HEK293 (cell line): ENCODE data around the gene CERS5.
"Not testable (repeated sequence)": the region's sequence is repeated elsewhere in the genome, so short reads cannot be mapped to it uniquely, and the experiment has no call there.

Source experiments
- CTCF ChIA-PET: fragments of 350-600 bp; formaldehyde crosslinking; extraction: SDS; loops from one replicate; lab custom pipeline; 2021; ENCODE audit warnings: antibody characterized with exemption; lab: Yijun Ruan, JAX
- POLR2A ChIA-PET: fragments of 300-600 bp; formaldehyde crosslinking; extraction: SDS; loops from one replicate; lab custom pipeline; 2020; ENCODE audit warnings: antibody characterized with exemption, inconsistent platforms; lab: Yijun Ruan, JAX
- H3K27ac ChIP-seq: fragments of 200-500 bp; sonication (Bioruptor generic); 2 replicates; pipeline ENCODE4 v1.5.1; 2014; ENCODE audit warnings: low read depth, low read length, control low read depth, inconsistent platforms; ENCODE audit errors: extremely low read depth
- H3K36me3 ChIP-seq, 2 experiments: fragments of 200-500 bp in 1 of 2; sonication (Bioruptor generic) in 1 of 2; 1 replicate in 1 of 2; 2 replicates in 1 of 2; pipeline ENCODE4 v1.5.1; 2014 to 2017; ENCODE audit warnings: inconsistent platforms in 2 of 2, low read length in 2 of 2; ENCODE audit not compliant: control insufficient read depth in 2 of 2, insufficient read depth in 1 of 2
- H3K4me1 ChIP-seq: fragments of 200-500 bp; sonication (Bioruptor generic); 2 replicates; pipeline ENCODE4 v1.5.1; 2014; ENCODE audit warnings: mild to moderate bottlenecking, low read length, inconsistent platforms; ENCODE audit not compliant: control insufficient read depth, insufficient read depth
- H3K4me3 ChIP-seq: 2 replicates; pipeline ENCODE4 v1.5.1; 2011; ENCODE audit warnings: low read depth, mild to moderate bottlenecking, control low read depth, low read length, moderate library complexity
- H3K9me3 ChIP-seq: fragments of 200-500 bp; sonication (Bioruptor generic); 2 replicates; pipeline ENCODE4 v1.5.1; 2014; ENCODE audit warnings: low read depth, low read length, inconsistent platforms; ENCODE audit not compliant: control insufficient read depth, insufficient read depth
- EGR2 ChIP-seq: fragments of 450-650 bp; formaldehyde crosslinking; IDR thresholded peaks from 2 replicates; pipeline ENCODE4 v1.5.1; 2016; ENCODE audit warnings: low read depth, missing biosample characterization, missing genetic modification characterization
- KLF10 ChIP-seq: fragments of 450-650 bp; IDR thresholded peaks from 2 replicates; pipeline ENCODE4 v1.5.1; 2018; ENCODE audit warnings: missing biosample characterization, mild to moderate bottlenecking, missing genetic modification characterization
- PRDM6 ChIP-seq: fragments of 450-650 bp; formaldehyde crosslinking; IDR thresholded peaks from 2 replicates; pipeline ENCODE4 v1.5.1; 2017; ENCODE audit warnings: missing biosample characterization, missing genetic modification characterization
- ZBTB26 ChIP-seq: fragments of 450-650 bp; formaldehyde crosslinking; optimal IDR thresholded peaks from 2 replicates; pipeline ENCODE3; 2016; ENCODE audit warnings: missing biosample characterization, mild to moderate bottlenecking, missing genetic modification characterization
- ZFHX2 ChIP-seq: fragments of 450-650 bp; formaldehyde crosslinking; conservative IDR thresholded peaks from 2 replicates; pipeline ENCODE4 v1.5.1; 2016; ENCODE audit warnings: missing biosample characterization, missing genetic modification characterization
- ZFP3 ChIP-seq: fragments of 450-650 bp; formaldehyde crosslinking; IDR thresholded peaks from 2 replicates; pipeline ENCODE4 v1.5.1; 2016; ENCODE audit warnings: low read depth, missing biosample characterization, missing genetic modification characterization
- ZNF114 ChIP-seq: fragments of 450-650 bp; formaldehyde crosslinking; IDR thresholded peaks from 2 replicates; pipeline ENCODE4 v1.5.0; 2017; ENCODE audit warnings: missing biosample characterization, missing genetic modification characterization
- ZNF175 ChIP-seq: fragments of 450-650 bp; formaldehyde crosslinking; IDR thresholded peaks from 2 replicates; pipeline ENCODE4 v1.5.1; 2016; ENCODE audit warnings: missing biosample characterization, missing genetic modification characterization
- ZNF211 ChIP-seq: fragments of 450-650 bp; formaldehyde crosslinking; IDR thresholded peaks from 2 replicates; pipeline ENCODE4 v1.5.1; 2016; ENCODE audit warnings: low read depth, missing biosample characterization, missing genetic modification characterization
- ZNF280D ChIP-seq: fragments of 450-650 bp; formaldehyde crosslinking; IDR thresholded peaks from 2 replicates; pipeline ENCODE4 v1.5.1; 2016; ENCODE audit warnings: missing biosample characterization, missing genetic modification characterization
- ZNF335 ChIP-seq: fragments of 450-650 bp; formaldehyde crosslinking; conservative IDR thresholded peaks from 2 replicates; pipeline ENCODE4 v1.5.1; 2016; ENCODE audit warnings: missing biosample characterization, missing genetic modification characterization
- ZNF354C ChIP-seq: fragments of 450-650 bp; formaldehyde crosslinking; IDR thresholded peaks from 2 replicates; pipeline ENCODE4 v1.5.1; 2016; ENCODE audit warnings: missing biosample characterization, missing genetic modification characterization, low read depth, borderline replicate concordance
- ZNF571 ChIP-seq: fragments of 450-650 bp; formaldehyde crosslinking; IDR thresholded peaks from 2 replicates; pipeline ENCODE4 v1.5.0; 2017; ENCODE audit warnings: missing biosample characterization, missing genetic modification characterization
- ZNF621 ChIP-seq: fragments of 450-650 bp; formaldehyde crosslinking; IDR thresholded peaks from 2 replicates; pipeline ENCODE4 v1.5.1; 2017; ENCODE audit warnings: missing biosample characterization, missing genetic modification characterization
- ZNF664 ChIP-seq: fragments of 450-650 bp; formaldehyde crosslinking; IDR thresholded peaks from 2 replicates; pipeline ENCODE4 v1.5.1; 2016; ENCODE audit warnings: missing biosample characterization, missing genetic modification characterization
- ZNF785 ChIP-seq: fragments of 450-650 bp; formaldehyde crosslinking; IDR thresholded peaks from 2 replicates; pipeline ENCODE4 v1.5.1; 2016; ENCODE audit warnings: missing biosample characterization, missing genetic modification characterization
- ZSCAN4 ChIP-seq: fragments of 450-650 bp; formaldehyde crosslinking; IDR thresholded peaks from 2 replicates; pipeline ENCODE4 v1.5.1; 2017; ENCODE audit warnings: missing biosample characterization, missing genetic modification characterization
- TF ChIP-seq, protein P1 (sequence below): fragments of 450-650 bp; formaldehyde crosslinking; IDR thresholded peaks from 2 replicates; pipeline ENCODE4 v1.5.1; 2016; ENCODE audit warnings: missing biosample characterization, missing genetic modification characterization

CERS5 gene

GRCh38 chr12:50084409-50084774 lies 82.8 kb downstream of the CERS5 start:
- POLR2A ChIA-PET, result interaction anchor here (0.5 to 2.9 kb wide), 26 partner anchors 8 to 263 kb away, joined by 3 to 68 read pairs (median 4); partner anchors contain the start of genes BCDIN3D, CERS5, COX14 and GPD1
- CTCF ChIA-PET, result interaction anchor here (0.5 to 3.8 kb wide), 29 partner anchors 8 to 1330 kb away, joined by 3 to 34 read pairs (median 5); partner anchors contain the start of genes CERS5 and COX14
- H3K36me3 ChIP-seq, result peaks cover 22 to 34% of the 10 kb centered on the region in 2 experiments
- TF ChIP-seq ZFHX2 (tag by site-specific recombination) (peak; percentile 31), ZNF335 (tag by site-specific recombination) (peak; percentile 68), EGR2 (tag by site-specific recombination) (0 out of 2 replicates have a peak, but pooled peaks have one; percentile 19), ZBTB26 (tag by site-specific recombination) (peak; percentile 8)
- TF ChIP-seq, protein P1, sequence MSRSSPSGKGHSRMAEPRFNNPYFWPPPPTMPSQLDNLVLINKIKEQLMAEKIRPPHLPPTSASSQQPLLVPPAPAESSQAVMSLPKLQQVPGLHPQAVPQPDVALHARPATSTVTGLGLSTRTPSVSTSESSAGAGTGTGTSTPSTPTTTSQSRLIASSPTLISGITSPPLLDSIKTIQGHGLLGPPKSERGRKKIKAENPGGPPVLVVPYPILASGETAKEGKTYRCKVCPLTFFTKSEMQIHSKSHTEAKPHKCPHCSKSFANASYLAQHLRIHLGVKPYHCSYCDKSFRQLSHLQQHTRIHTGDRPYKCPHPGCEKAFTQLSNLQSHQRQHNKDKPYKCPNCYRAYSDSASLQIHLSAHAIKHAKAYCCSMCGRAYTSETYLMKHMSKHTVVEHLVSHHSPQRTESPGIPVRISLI (tag by site-specific recombination), result peak; percentile 64; the same call in 1 of the 2 replicates
- peak overlapping the region; percentile 75 for H3K4me3 ChIP-seq
- H3K27ac ChIP-seq, result peak overlapping the region; percentile 69
- H3K9me3 ChIP-seq, H3K4me1 ChIP-seq: not testable (repeated sequence)

- Histone ChIP-seq H3K36me3 (peaks cover 14 to 26% of the 10 kb centered on the region in 2 experiments), H3K27ac (no peak overlapping the region), H3K4me3 (no peak overlapping the region), H3K4me1 (no peaks in the 10 kb centered on the region), H3K9me3 (no peaks in the 10 kb centered on the region)
- TF ChIP-seq ZNF280D (tag by site-specific recombination), result no peak
- no peak for TF ChIP-seq ZNF785 (tag by site-specific recombination)
- TF ChIP-seq ZFP3 (tag by site-specific recombination), result no peak
- ChIA-PET POLR2A (interaction anchor here (0.9 to 1.4 kb wide), 2 partner anchors 29 to 84 kb away, joined by 3 to 4 read pairs; partner anchors contain the start of genes CERS5 and COX14), CTCF (interaction anchor here (0.7 to 3.8 kb wide), 7 partner anchors 9 to 244 kb away, joined by 3 to 28 read pairs (median 3); no protein-coding TSS in a partner anchor)
Observed at GRCh38 chr12:50083301-50083700, 83.9 kb downstream of the CERS5 start.

GRCh38 chr12:50082644-50083043 lies 84.5 kb downstream of the CERS5 start:
- no peak overlapping the region for H3K4me3 ChIP-seq
- CTCF ChIA-PET, result interaction anchor here (0.6 to 3.8 kb wide), 7 partner anchors 8 to 243 kb away, joined by 3 to 28 read pairs (median 3); no protein-coding TSS in a partner anchor
- H3K36me3 ChIP-seq, result peaks cover 8 to 20% of the 10 kb centered on the region in 2 experiments
- no peaks in the 10 kb centered on the region for H3K9me3 ChIP-seq
- POLR2A ChIA-PET, result interaction anchor here (0.9 to 1.4 kb wide), 2 partner anchors 29 to 85 kb away, joined by 3 to 4 read pairs; partner anchors contain the start of genes CERS5 and COX14
- no peak overlapping the region for H3K27ac ChIP-seq
- no peaks in the 10 kb centered on the region for H3K4me1 ChIP-seq
- TF ChIP-seq ZSCAN4 (tag by site-specific recombination) (no peak), ZNF114 (no peak), ZNF354C (tag by site-specific recombination) (no peak), PRDM6 (tag by site-specific recombination) (no peak), ZNF280D (tag by site-specific recombination) (no peak), ZNF571 (tag by site-specific recombination) (no peak), ZNF175 (tag by site-specific recombination) (no peak), ZNF621 (tag by site-specific recombination) (no peak), ZNF664 (no peak), KLF10 (tag by site-specific recombination) (no peak), ZNF211 (no peak)
